CD14-positive monocyte (primary cell): ENCODE data around the gene AMPH. TPM values are rescaled to one million over a fixed set of nuclear protein-coding genes. Genes with fewer than 3 reads are reported as not detected.

Experiments
- DNase-seq, 3 donors: peaks; one replicate each; pipeline ENCODE4 v3.0.0-alpha.2; 2011 to 2022
- H2AFZ ChIP-seq: 2 replicates; pipeline ENCODE4 v1.6.0; 2012; ENCODE audit warnings: mild to moderate bottlenecking, low read depth, low read length, inconsistent platforms; ENCODE audit not compliant: insufficient read depth, poor library complexity, severe bottlenecking
- H3K27ac ChIP-seq, 2 donors: 1 replicate in 1 of 2; 2 replicates in 1 of 2; pipeline ENCODE4 v1.5.1; 2012 to 2013; ENCODE audit warnings: low read length in 2 of 2, control low read depth in 1 of 2, inconsistent platforms in 1 of 2, low read depth in 1 of 2, mild to moderate bottlenecking in 1 of 2
- H3K27me3 ChIP-seq, 2 donors: one replicate each; pipeline versions ENCODE4 v1.6.0 to v1.6.1; 2011 to 2013; ENCODE audit warnings: low read length in 2 of 2; ENCODE audit not compliant: control insufficient read depth in 2 of 2, insufficient read depth in 2 of 2
- H3K36me3 ChIP-seq, 2 donors: replicated peaks in 1 of 2; 1 replicate in 1 of 2; 2 replicates in 1 of 2; pipeline versions ENCODE4 v1.5.1 to v1.6.1; 2012 to 2013; ENCODE audit warnings: low read length in 2 of 2, control low read depth in 1 of 2, inconsistent platforms in 1 of 2, mild to moderate bottlenecking in 1 of 2; ENCODE audit not compliant: insufficient read depth in 2 of 2, control insufficient read depth in 1 of 2
- H3K4me1 ChIP-seq, 2 donors: 1 replicate in 1 of 2; 2 replicates in 1 of 2; pipeline versions ENCODE4 v1.5.1 to v1.6.1; 2012 to 2013; ENCODE audit warnings: low read length in 2 of 2, control low read depth in 1 of 2, inconsistent platforms in 1 of 2, mild to moderate bottlenecking in 1 of 2, moderate library complexity in 1 of 2; ENCODE audit not compliant: insufficient read depth in 2 of 2, control insufficient read depth in 1 of 2
- H3K4me2 ChIP-seq: replicated peaks from 2 replicates; pipeline ENCODE3; 2012; ENCODE audit warnings: low read length, moderate library complexity, mild to moderate bottlenecking; ENCODE audit not compliant: poor library complexity, severe bottlenecking; ENCODE audit errors: extremely low read depth
- H3K4me3 ChIP-seq, 3 experiments: fragments of 200-600 bp in 1 of 3; sonication (generic) in 1 of 3; replicated peaks in 1 of 3; 1 replicate in 2 of 3; 2 replicates in 1 of 3; pipeline ENCODE4 v1.5.1; 2011 to 2013; ENCODE audit warnings: low read length in 3 of 3, mild to moderate bottlenecking in 3 of 3, control low read depth in 2 of 3, low read depth in 2 of 3, inconsistent platforms in 1 of 3, moderate library complexity in 1 of 3
- H3K79me2 ChIP-seq: 2 replicates; pipeline ENCODE4 v1.6.0; 2012; ENCODE audit warnings: mild to moderate bottlenecking, control low read depth, inconsistent platforms, low read length, moderate library complexity; ENCODE audit not compliant: insufficient read depth
- H3K9ac ChIP-seq: 2 replicates; pipeline ENCODE4 v1.6.0; 2017; ENCODE audit warnings: low read length, mild to moderate bottlenecking; ENCODE audit not compliant: insufficient read depth, poor library complexity, severe bottlenecking
- H3K9me3 ChIP-seq, 2 donors: replicated peaks in 1 of 2; 1 replicate in 1 of 2; 2 replicates in 1 of 2; pipeline versions ENCODE4 v1.5.1 to v1.6.1; 2012 to 2013; ENCODE audit warnings: low read length in 2 of 2, control low read depth in 1 of 2; ENCODE audit not compliant: control insufficient read depth in 1 of 2, insufficient read depth in 1 of 2
- H4K20me1 ChIP-seq: 2 replicates; pipeline ENCODE4 v1.6.0; 2012; ENCODE audit warnings: mild to moderate bottlenecking, low read length, control low read depth, moderate library complexity; ENCODE audit not compliant: insufficient read depth
- H3K27ac Mint-ChIP-seq, 7 donors: one replicate each; pipeline ENCODE4 v1.8.0; 2020; ENCODE audit warnings: mild to moderate bottlenecking in 7 of 7, mixed read lengths in 7 of 7, moderate library complexity in 6 of 7, inconsistent platforms in 2 of 7
- H3K27me3 Mint-ChIP-seq, 3 donors: one replicate each; pipeline ENCODE4 v1.8.0; 2021 to 2022; ENCODE audit warnings: low read depth in 3 of 3, mild to moderate bottlenecking in 3 of 3, mixed read lengths in 3 of 3, moderate library complexity in 3 of 3, inconsistent platforms in 1 of 3
- H3K36me3 Mint-ChIP-seq, 2 donors: one replicate each; pipeline ENCODE4 v1.8.0; 2020; ENCODE audit warnings: mixed read lengths in 2 of 2, inconsistent platforms in 1 of 2, mild to moderate bottlenecking in 1 of 2
- H3K4me1 Mint-ChIP-seq: one replicate; pipeline ENCODE4 v1.8.0; 2020; ENCODE audit warnings: mild to moderate bottlenecking, mixed read lengths
- H3K4me3 Mint-ChIP-seq, 2 donors: one replicate each; pipeline ENCODE4 v1.8.0; 2020; ENCODE audit warnings: mild to moderate bottlenecking in 2 of 2, mixed read lengths in 2 of 2, moderate library complexity in 1 of 2
- H3K9me3 Mint-ChIP-seq, 7 donors: one replicate each; pipeline ENCODE4 v1.8.0; 2020 to 2022; ENCODE audit warnings: mixed read lengths in 7 of 7, mild to moderate bottlenecking in 6 of 7, moderate library complexity in 6 of 7, inconsistent platforms in 2 of 7
- WGBS: methylation state at CpG from one replicate; pipeline ENCODE4 v1.1.5; 2013; ENCODE audit warnings: missing lambda C conversion rate; ENCODE audit not compliant: insufficient coverage; 5-methylcytosine and 5-hydroxymethylcytosine counted together
- intact Hi-C, 2 donors: fragments of 100-400 bp; cut with micrococcal nuclease; formaldehyde crosslinking; loops; one replicate each; pipeline versions ENCODE4 v1.15.0 to v1.15.1; 2023
- polyA plus RNA-seq, 3 donors: library from polyadenylated mRNA; depleted of rRNA in 1 of 3; unstranded in 2 of 3; stranded (reverse) in 1 of 3; fragments of 300-500 nt in 2 of 3; fragments of >200 nt in 1 of 3; fragmentation: Illumina TruSeq in 2 of 3; gene quantifications; 1 replicate in 2 of 3; 2 replicates in 1 of 3; pipeline ENCODE4 v1.2.3, GENCODE V29; 2012 to 2021
- TF ChIP-seq, protein P1 (sequence below): fragments of 200-600 bp; IDR thresholded peaks from one replicate; pipeline ENCODE4 v1.8.0; 2022; ENCODE audit warnings: antibody characterized with exemption, mild to moderate bottlenecking

AMPH gene
- polyA plus RNA-seq, 3 donors: 0.61 to 0.96 (median 0.67) TPM

DNA sequence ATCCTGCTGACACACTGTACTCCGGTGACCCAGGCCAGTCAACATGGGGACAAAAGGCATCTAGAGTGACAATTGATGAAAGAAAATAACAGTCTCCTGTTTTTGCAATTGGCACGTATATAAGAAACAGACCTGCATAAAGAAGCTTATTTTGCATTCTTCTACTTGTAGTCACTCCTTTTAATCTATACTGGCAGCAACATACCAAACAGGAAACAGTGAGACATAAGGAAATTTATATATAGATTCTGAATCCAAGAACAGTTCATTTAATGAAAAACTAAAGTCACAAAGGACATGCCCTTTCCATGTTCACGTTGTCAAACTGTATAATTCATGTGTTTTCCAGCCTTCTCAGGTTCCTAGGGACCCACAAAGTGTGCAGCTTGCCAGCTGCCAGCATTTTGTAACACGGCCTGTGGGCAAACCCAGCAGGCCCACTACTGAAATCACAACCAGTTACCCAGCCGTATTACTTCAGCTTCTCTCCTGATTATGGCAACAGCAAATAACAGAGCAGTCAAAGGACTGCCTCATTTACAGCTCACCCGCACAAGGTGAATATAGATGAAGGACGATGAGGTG lies 72.3 kb downstream of the AMPH start:
- intact Hi-C loops: no loop called here
- Histone ChIP-seq H3K4me1 (no peaks in the 10 kb centered on the region), H3K9me3 (no peaks in the 10 kb centered on the region), H3K9ac (no peak overlapping the region), H3K27me3 (no peaks in the 10 kb centered on the region), H3K4me3 (no peak overlapping the region), H4K20me1 (no peaks in the 10 kb centered on the region), H3K36me3 (no peaks in the 10 kb centered on the region), H3K79me2 (no peaks in the 10 kb centered on the region), H3K4me2 (no peak overlapping the region), H3K27ac (no peak overlapping the region), H2AFZ (no peak overlapping the region)
- peaks cover 0 to 7% (median 2%) of the 10 kb centered on the region in 7 donors for H3K9me3 Mint-ChIP-seq
- H3K36me3 Mint-ChIP-seq: no peaks in the 10 kb centered on the region
- H3K4me3 Mint-ChIP-seq: no peak overlapping the region
- TF ChIP-seq, protein P1, sequence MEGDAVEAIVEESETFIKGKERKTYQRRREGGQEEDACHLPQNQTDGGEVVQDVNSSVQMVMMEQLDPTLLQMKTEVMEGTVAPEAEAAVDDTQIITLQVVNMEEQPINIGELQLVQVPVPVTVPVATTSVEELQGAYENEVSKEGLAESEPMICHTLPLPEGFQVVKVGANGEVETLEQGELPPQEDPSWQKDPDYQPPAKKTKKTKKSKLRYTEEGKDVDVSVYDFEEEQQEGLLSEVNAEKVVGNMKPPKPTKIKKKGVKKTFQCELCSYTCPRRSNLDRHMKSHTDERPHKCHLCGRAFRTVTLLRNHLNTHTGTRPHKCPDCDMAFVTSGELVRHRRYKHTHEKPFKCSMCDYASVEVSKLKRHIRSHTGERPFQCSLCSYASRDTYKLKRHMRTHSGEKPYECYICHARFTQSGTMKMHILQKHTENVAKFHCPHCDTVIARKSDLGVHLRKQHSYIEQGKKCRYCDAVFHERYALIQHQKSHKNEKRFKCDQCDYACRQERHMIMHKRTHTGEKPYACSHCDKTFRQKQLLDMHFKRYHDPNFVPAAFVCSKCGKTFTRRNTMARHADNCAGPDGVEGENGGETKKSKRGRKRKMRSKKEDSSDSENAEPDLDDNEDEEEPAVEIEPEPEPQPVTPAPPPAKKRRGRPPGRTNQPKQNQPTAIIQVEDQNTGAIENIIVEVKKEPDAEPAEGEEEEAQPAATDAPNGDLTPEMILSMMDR: no peak
- H3K27ac Mint-ChIP-seq: no peak overlapping the region
- no peaks in the 10 kb centered on the region for H3K4me1 Mint-ChIP-seq
- DNase-seq: no peak
- WGBS: 91% methylated on average over 3 of the region's 7 CpGs
- H3K27me3 Mint-ChIP-seq: peaks cover 0 to 2% (median 2%) of the 10 kb centered on the region in 3 donors

DNA sequence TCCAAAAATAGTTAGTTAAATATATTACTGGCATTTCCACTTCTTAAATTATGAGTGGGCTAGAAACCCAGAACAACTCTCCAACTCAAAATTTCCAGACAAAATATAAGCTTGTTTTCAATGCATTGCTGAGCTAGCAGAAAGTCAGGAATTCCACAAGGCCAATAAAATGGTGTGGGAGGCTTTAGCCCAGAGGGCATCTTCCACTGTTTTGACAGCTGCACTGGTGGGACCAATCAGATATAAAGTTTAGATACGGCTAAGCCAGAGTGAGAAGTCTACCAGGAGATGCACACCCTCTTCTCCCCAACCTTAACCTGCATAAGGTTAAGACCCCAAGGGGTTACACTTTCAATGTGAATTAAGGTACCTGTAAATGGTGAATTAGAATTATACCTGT lies 76.6 kb downstream of the AMPH start:
- Mint-ChIP-seq H3K4me3 (no peak overlapping the region), H3K4me1 (no peaks in the 10 kb centered on the region), H3K27ac (no peak overlapping the region), H3K36me3 (no peaks in the 10 kb centered on the region), H3K9me3 (peaks cover 0 to 7% (median 2%) of the 10 kb centered on the region in 7 donors), H3K27me3 (peaks cover 0 to 2% (median 0%) of the 10 kb centered on the region in 3 donors)
- Histone ChIP-seq H2AFZ (no peak overlapping the region), H3K4me3 (no peak overlapping the region), H3K27me3 (no peaks in the 10 kb centered on the region), H3K9me3 (no peaks in the 10 kb centered on the region), H3K36me3 (no peaks in the 10 kb centered on the region), H4K20me1 (no peaks in the 10 kb centered on the region), H3K27ac (no peak overlapping the region), H3K4me2 (no peak overlapping the region), H3K9ac (no peak overlapping the region), H3K4me1 (no peaks in the 10 kb centered on the region), H3K79me2 (no peaks in the 10 kb centered on the region)
- TF ChIP-seq, protein P1: no peak
- DNase-seq: no peak
- intact Hi-C loops: no loop called here
- WGBS: no CpG with 5 or more reads among the region's 1 CpG
